GM19240 (cell line): ENCODE results near the gene TNFSF10.
A peak's percentile ranks its signal among the peaks of the same experiment; 100 is the strongest.
"Not testable (repeated sequence)": the region's sequence is repeated elsewhere in the genome, so short reads cannot be mapped to it uniquely, and the experiment has no call there.

Source experiments
- DNase-seq: peaks from one replicate; pipeline ENCODE4 v3.0.0; 2011; ENCODE audit warnings: low spot score; ENCODE audit not compliant: insufficient read length

The TNFSF10 gene

GRCh38 chr3:172522871-172523818 lies at the start of gene TNFSF10:
Gene TNFSF10, minus strand, starts transcription at chr3:172523430. Its CDS starts 46 bp downstream, at chr3:172523384.
- DNase-seq, result peak; percentile 58

- DNase-seq, result no peak
Observed at GRCh38 chr3:172569128-172570008, 46.1 kb upstream of the TNFSF10 start.

DNA sequence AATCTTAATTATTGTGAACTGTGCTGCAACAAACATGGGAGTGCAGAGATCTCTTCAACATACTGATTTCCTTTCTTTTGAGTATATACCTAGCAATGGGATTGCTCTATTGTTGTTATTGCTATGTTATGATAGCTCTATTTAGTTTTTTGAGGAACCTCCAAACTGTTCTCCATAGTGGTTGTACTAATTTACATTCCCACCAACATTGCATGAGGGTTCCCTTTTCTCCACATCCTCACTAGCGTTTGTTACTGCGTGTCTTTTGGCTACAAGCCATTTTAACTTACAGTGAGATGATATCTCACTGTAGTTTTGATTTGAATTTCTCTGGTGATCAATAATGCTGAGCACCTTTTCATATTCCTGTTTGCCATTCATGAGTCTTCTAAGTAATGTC lies 45.5 kb upstream of the TNFSF10 start:
- no peak for DNase-seq

DNA sequence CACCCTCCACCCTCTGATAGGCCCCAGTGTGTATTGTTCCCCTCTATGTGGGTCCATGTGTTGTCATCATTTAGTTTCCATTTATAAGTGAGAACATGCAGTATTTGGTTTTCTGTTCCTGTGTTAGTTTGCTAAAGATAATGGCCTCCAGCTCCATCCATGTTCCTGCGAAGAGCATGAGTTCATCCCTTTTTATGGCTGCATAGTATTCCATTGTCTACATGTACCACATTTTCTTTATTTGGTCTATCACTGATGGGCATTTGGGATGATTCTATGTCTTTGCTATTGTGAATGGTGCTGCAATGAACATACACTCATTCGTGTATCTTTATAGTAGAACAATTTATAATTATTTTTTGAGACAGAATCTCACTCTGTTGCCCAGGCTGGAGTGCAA lies 43.6 kb upstream of the TNFSF10 start:
- DNase-seq, result not testable (repeated sequence)

GRCh38 chr3:172564499-172564898 lies 41.3 kb upstream of the TNFSF10 start:
- no peak for DNase-seq

- DNase-seq, result no peak
Observed at GRCh38 chr3:172562871-172563865, 39.9 kb upstream of the TNFSF10 start.

DNA sequence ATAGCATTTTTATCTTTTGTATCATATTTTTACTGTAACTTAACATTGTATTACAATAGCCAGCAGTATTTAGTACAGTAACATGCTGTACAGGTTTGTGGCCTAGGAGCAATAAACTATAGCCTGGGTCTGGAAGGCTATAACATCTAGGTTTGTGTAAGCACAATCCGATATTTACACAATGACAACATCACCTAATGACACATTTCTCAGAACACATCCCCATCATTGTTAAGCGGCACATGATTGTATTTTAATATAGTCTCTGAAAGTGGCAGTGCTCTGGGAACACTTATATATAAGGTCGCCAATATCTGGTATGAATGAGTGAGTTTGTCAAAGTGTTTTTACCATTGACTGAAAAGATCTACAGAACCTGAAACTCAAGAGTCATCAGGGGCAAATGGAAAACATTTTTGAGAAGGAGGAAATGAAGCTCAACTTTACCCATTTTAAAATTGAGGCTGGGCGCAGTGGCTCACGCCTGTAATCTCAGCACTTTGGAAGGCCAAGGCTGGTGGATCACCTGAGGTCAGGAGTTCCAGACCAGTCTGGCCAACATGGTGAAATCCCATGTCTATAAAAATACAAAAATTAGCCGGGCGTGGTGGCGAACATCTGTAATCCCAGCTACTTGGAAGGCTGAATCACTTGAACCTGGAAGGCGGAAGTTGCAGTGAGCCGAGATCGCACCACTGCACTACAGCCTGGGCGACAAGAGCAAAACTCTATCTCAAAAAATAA lies 38.8 kb upstream of the TNFSF10 start:
- DNase-seq, result no peak

DNA sequence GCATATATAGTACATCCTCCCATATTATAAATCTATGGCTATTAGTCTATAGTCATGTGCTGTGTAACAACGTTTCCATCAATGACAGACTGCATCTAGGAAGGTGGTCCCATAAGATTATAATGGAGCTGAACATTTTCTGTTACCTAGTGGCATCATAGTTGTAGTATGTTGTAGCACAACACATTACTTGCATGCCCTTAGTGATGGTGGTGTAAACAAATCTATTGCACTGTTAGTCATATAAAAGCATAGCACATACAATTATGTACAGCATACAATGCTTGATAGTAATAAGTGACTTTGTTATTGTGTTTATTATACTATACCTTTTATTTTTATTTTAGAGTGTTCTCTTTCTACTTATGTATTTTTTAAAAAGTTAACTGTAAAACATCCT lies 37.4 kb upstream of the TNFSF10 start:
- no peak for DNase-seq

- no peak for DNase-seq
Observed at GRCh38 chr3:172560026-172560425, 36.8 kb upstream of the TNFSF10 start.

- DNase-seq, result no peak
Observed at GRCh38 chr3:172559020-172559419, 35.8 kb upstream of the TNFSF10 start.

DNA sequence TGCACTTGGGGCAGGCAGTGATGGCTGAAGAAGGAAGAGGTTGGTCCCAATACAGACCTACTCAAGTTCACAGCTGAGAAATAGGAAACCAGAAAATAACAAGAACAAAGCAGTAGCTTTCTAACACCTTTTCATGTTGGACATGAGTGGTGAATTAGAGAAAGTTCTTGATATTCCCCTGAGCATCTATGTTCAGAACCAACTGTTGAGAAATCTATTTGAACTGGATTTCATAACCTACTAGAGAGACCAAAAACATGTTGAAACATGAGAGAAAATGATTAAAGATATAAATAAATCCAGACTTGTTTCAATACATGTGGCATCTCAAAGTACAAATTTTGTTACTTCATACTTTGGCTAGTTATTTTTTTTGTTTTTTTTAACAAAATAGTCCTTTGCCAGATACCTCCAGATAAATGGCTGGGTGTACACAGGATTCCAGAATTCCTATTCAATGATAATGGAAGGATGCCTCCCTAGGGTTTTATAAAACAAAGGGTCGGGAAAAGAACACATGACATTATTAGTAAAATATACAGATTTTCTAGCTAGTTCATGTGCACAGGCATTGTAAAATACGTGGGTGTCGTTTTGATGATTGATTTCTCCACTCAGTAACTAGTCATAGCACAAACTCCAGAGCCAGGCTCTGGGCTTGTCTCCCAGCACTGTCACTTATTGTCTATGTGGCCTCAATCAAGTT lies 34.4 kb upstream of the TNFSF10 start:
- DNase-seq, result no peak

DNA sequence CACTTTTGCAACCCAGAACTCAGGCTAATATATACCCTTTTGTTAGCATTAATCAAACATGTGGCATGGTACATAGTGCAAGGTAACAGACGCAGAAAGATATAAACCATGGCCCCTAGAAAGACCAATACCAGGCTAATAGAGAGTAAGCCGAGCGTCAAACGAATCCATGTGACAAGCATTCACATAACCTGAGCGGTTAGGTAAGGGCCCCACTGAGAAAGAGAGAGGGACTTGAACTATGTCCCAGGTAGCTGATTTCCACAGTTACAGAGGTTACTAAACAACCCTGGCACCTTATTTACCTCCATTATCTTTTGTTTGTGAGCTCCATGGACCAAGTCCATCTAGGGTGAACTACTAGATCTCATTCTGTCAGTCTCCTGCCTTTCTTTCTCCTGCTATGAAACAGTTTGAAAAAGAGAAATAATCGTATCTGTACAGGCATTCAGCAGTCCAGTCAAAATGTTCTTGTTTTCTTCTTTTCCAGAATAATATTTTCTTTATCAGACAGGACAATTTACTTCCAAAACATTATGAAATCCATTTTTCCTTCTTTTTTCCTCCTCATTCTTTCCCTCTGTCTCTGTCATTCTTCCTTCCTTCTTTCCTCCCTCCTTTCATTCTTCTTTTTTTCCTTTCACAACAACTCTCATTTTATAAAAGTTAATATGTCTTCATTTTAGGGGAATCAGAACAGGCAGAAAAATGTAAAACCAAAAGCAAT lies 30.5 kb upstream of the TNFSF10 start:
- DNase-seq, result no peak

DNA sequence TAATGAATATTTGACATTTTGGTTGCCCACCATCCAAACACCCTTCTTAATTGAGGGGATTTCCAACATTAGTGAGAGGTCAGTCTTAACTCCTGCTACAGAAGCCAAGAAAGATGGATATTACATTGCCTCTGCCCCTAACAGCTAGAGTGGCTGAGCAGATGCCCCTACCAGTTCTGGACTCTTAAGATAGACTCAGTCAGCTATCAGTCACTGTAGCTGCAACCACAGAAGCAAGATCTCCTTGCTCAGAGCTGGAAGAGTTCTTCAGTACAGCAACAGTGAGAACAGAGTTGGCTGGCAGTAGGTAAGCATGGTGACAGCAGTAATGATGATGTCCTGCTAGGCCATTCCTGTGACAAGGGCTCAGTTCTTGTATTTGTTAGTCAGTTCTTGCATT lies 29.4 kb upstream of the TNFSF10 start:
- no peak for DNase-seq

GRCh38 chr3:172551874-172552273 lies 28.6 kb upstream of the TNFSF10 start:
- no peak for DNase-seq

DNA sequence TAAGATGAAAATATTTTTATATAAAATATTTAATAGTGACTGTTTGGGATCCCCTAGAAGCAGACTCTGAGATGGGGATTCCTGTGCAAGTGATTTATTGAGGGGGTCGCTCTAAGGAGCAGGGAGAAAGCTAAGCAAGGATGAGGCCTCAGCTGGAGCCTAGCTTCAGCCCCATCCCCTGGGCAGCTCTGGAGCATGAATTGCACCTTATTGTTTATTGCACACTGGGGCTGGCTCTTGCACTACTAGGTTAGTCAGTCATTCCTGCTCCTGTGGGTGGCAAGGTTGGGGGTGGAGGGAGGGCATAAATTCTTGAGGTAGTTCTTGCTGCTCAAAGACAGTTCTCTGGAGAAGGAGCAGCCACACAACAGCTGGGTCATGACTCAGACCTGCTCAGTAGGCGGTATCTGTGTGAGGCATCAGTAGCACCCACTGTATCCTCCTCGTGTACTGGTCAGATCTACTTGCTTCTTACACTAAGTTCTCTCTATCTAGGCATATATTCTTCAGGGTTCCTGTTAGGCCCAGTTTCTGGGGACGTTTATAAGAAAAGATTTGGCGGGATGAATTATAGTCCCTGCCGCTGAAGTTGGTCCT lies 27.2 kb upstream of the TNFSF10 start:
- no peak for DNase-seq

GRCh38 chr3:172549144-172549543 lies 25.9 kb upstream of the TNFSF10 start:
- DNase-seq, result no peak

DNA sequence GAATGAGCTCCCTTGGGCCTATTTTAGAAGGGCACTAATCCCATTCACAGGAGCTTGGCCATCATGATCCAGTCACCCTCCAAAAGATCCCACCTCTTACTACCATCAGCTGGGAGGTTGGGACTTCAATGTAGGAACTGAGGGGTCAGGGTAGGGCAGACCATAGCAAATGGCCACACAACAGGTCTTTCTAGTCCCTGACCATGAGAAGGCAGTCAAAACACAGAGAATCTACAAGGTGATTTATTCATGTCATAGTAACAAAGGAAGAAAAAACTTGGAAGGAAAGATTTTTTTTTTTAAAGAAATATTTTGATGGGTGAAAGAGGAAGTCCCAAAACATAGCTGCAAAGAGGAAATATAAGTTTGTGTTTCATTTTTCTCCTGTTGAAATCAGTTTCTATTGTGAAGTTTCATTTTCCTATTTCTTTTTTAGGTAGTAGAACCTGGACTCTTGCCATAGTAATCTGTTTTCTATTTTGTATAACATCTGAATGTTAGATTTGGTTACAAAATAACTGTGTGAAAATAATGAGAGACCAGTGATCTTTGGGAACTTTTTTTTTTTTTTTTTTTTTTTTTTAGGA lies 23.5 kb upstream of the TNFSF10 start:
- no peak for DNase-seq

DNA sequence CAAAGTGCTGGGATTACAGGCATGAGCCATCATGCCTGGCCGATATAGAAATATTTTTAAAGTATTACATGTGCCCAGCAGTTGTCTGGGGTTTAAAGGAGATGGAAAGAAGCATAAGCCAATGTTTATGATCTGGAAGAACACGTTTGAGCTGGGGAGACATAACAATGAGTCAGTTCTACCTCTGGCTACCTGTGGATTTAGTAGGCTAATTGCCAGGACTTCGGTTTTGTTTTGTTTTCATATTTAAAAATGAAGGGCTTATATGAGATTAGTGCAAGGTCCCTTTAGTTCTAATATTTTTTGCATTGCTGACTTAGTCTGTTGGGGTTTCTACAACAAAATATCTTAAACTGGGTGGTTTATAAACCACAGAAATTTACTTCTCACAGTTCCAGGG lies 22.9 kb upstream of the TNFSF10 start:
- no peak for DNase-seq
